Measurements from ENCODE around the gene EIF3F. TPM values are rescaled to one million over a fixed set of nuclear protein-coding genes. Genes with fewer than 3 reads are reported as not detected.

The EIF3F gene
- total RNA-seq, 1 experiment from 2014 or later = 463 TPM

DNA sequence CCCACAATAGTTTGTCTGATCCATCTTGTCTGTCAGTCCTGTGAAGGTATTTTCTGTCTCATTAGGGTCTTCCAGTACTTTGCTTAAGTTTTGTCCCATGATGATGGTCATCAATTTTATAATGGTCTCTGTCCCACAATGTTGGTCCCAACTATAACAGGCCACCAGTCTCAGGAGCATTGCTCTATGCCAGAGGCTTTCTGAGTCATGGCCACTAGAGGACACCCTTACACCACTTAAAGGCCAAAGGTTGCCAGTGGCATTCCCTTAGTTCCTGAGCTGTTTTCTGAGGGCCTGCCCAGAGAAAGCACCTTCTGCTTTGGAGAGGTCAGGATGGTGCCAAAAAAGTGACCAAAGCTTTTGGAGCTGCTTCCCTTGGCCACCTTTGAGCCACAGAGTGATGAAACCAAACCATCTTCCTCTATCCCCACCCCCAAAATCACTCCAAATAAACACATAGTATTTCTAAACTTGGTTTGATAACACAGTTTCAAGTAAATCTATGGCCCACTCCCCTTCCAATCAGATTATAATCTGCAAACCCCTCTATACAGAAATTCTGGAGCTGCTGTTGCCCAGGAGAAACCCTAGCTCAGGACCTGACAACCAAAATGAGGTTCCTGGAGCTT is 19.3 kb downstream of the EIF3F start:
- DNase-seq = peak; percentile 77
- no peak overlapping the region for H3K4me3 ChIP-seq (ENCODE audit: insufficient read depth, low read depth, low read length)
- H3K36me3 ChIP-seq (replicated peaks; ENCODE audit: control insufficient read depth, insufficient read depth, low read length) = no peaks in the 10 kb centered on the region
- H3K27me3 ChIP-seq (ENCODE audit: control insufficient read depth, insufficient read depth, low read length) = no peaks in the 10 kb centered on the region

DNA sequence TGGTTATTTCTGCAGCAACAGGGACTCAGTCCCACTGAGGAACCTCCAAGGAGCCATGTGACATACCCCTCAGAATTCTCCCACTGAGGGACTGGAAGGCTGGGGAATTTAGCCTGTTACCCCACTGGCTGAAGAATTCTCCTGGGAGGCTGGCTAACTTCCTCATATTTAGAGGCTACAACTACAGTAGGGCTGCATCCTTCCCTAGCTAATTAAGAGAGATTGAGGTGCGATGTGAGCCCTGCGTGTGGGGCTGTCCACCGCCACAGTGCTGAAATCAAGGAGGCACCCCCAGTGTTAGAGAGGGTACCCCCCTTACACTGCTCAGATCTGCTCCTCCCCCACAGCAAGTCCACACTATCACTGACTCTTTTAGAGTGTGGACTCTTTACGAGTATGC is 21.1 kb downstream of the EIF3F start:
- Histone ChIP-seq H3K27me3 (ENCODE audit: control insufficient read depth, insufficient read depth, low read length) (no peaks in the 10 kb centered on the region), H3K36me3 (replicated peaks; ENCODE audit: control insufficient read depth, insufficient read depth, low read length) (no peaks in the 10 kb centered on the region), H3K4me3 (ENCODE audit: insufficient read depth, low read depth, low read length) (no peak overlapping the region)
- DNase-seq = peak; percentile 47

DNA sequence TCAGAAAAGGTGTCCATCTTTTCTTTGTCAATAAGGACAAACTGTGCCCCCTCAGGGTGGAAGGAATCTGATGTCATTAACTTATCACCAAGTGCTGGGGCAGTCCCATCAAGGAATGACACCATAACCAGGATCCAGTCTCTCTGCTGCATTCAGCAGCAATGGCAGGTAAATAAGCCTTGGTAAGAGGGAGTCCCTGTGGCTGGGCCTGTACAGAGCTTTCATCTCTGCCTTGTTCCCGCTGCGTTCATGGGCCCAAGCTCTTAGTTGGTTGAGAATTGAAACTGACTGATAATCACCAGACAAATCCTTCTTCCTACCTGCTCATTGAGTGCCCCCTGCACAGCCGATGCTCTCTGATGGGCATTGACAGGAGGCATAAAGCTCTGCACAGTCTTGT is 22.7 kb downstream of the EIF3F start:
- Histone ChIP-seq H3K27me3 (ENCODE audit: control insufficient read depth, insufficient read depth, low read length) (no peaks in the 10 kb centered on the region), H3K4me3 (ENCODE audit: insufficient read depth, low read depth, low read length) (no peak overlapping the region), H3K36me3 (replicated peaks; ENCODE audit: control insufficient read depth, insufficient read depth, low read length) (no peaks in the 10 kb centered on the region)
- no peak for DNase-seq

DNA sequence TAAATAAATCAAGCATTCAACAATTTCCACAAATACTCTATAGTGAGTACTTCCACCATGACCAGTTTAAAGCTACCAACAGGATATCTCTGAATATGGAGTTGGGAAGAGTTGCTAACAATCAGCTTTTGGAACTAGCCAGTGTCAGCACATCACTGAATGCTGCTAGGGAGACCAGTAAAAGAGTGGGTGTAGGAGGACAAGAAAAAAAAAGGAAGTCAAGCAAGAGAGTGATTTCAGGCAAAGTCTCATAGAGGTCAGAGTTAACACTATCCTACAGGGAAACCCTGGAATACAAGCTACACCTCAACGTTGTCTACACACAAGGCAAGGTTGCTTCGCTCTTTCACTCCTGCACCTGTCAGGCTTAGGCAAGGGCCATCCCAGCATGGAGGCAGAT is 24.2 kb downstream of the EIF3F start:
- Histone ChIP-seq H3K4me3 (ENCODE audit: insufficient read depth, low read depth, low read length) (no peak overlapping the region), H3K27me3 (ENCODE audit: control insufficient read depth, insufficient read depth, low read length) (peaks cover 6% of the 10 kb centered on the region), H3K36me3 (replicated peaks; ENCODE audit: control insufficient read depth, insufficient read depth, low read length) (no peaks in the 10 kb centered on the region)
- no peak for DNase-seq

DNA sequence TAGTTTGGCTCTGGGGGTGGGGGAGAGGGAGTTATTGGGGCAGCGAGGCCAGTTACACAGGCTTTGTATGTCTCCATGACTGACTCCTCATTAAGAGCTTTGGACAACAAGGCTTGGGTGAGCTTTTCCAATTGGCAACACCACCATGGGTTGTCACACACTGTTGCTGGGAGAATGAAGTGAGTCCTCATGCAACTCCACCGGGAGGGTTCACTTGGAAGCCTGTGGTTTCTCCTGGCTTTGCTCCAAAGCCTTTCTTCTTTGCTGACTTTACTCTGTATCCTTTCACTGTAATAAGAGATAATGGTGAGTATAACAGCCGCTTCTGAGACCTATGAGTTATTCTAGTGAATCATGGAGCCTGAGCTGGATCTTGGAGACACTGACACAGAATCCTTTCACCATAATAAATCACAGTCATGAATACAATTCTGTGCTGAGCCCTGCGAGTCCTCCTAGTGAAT is 24.9 kb downstream of the EIF3F start:
- Histone ChIP-seq H3K4me3 (ENCODE audit: insufficient read depth, low read depth, low read length) (no peak overlapping the region), H3K36me3 (replicated peaks; ENCODE audit: control insufficient read depth, insufficient read depth, low read length) (no peaks in the 10 kb centered on the region), H3K27me3 (ENCODE audit: control insufficient read depth, insufficient read depth, low read length) (peaks cover 11% of the 10 kb centered on the region)
- DNase-seq = no peak

DNA sequence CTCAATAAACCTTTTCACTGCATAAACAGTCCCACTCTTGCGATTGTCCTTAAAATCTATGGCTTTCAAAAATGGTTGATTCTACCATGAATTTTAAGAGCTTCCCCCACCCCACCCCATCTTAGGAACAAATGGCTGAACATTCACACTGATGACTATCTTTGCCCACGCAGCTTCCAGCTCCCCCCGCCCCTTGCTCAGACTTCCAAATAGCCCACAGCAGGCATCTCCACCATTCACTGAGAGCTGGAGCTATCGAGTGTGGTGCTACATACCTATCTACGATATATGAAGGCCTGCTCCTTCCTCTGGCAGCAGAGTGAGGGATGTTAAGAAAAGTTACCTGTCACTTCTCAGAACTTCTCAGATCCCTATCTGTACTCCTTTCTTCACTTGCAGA is 26.7 kb downstream of the EIF3F start:
- DNase-seq = no peak
- Histone ChIP-seq H3K36me3 (replicated peaks; ENCODE audit: control insufficient read depth, insufficient read depth, low read length) (no peaks in the 10 kb centered on the region), H3K27me3 (ENCODE audit: control insufficient read depth, insufficient read depth, low read length) (peaks cover 29% of the 10 kb centered on the region), H3K4me3 (ENCODE audit: insufficient read depth, low read depth, low read length) (no peak overlapping the region)

DNA sequence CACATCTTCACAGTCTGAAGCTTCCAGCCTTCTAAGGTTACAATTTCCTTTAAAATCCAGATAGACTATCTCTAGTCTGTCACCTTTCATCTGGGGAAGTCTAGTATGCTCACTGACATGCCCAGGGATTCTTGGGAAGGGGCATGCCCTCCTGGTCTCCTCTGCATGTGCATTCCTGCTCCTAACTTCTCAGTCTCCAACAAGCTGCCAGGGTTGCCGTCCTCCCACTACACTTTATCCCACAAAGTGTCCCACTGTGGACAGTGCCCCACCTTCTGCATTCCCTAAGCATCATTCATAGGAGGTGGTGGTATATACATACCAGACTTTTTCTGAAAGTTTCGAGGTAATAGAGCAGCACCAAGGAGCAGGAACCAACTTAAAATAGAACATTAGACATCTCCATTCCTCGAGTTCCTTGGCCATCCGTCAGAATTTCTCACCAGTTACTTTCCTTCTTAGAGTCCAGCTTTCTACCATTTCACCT is 28.7 kb downstream of the EIF3F start:
- Histone ChIP-seq H3K4me3 (ENCODE audit: insufficient read depth, low read depth, low read length) (no peak overlapping the region), H3K36me3 (replicated peaks; ENCODE audit: control insufficient read depth, insufficient read depth, low read length) (no peaks in the 10 kb centered on the region), H3K27me3 (ENCODE audit: control insufficient read depth, insufficient read depth, low read length) (peaks cover 47% of the 10 kb centered on the region)
- DNase-seq = no peak

DNA sequence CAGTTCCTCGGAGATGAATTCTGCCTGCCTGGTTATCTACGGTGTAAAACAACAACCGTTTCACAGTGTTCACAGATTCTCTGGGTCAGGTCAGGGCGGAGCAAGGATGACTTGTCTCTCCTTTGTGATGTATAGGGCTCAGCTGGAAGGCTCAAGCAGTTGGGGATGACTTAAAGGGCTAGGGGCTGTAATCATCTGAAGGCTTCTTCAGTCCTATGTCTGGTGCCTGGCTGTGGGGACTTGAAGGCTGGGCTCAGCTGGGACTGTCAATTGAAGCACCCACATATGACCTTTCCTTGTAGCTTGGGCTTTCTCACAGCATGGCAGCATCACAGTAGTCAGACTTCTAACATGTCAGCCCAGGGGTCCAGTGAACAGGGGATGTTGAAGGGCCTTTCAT is 29.3 kb downstream of the EIF3F start:
- Histone ChIP-seq H3K36me3 (replicated peaks; ENCODE audit: control insufficient read depth, insufficient read depth, low read length) (no peaks in the 10 kb centered on the region), H3K4me3 (ENCODE audit: insufficient read depth, low read depth, low read length) (no peak overlapping the region), H3K27me3 (ENCODE audit: control insufficient read depth, insufficient read depth, low read length) (peaks cover 50% of the 10 kb centered on the region)
- peak; percentile 76 for DNase-seq

DNA sequence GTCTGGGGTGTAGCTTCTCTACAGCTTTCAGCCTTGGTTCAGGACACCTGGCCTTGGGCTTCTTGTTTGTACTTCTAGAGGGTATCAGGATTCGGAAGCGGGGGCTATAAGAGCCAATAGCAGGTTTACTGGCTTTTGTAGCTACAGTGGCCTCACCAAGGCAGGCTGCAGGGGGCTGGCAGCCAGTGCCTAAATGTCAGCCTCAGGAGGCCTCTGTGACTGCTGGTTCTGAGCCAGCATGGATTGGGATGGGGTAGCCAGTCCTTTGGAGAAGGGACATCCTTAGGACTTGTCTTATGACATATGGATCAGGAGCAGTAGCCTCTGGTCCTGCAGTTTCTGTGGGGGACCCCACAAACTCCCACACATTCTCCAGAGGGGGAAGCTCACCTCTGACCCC is 29.9 kb downstream of the EIF3F start:
- H3K27me3 ChIP-seq (ENCODE audit: control insufficient read depth, insufficient read depth, low read length) = peaks cover 50% of the 10 kb centered on the region
- H3K36me3 ChIP-seq (replicated peaks; ENCODE audit: control insufficient read depth, insufficient read depth, low read length) = no peaks in the 10 kb centered on the region
- H3K4me3 ChIP-seq (ENCODE audit: insufficient read depth, low read depth, low read length) = no peak overlapping the region
- no peak for DNase-seq

DNA sequence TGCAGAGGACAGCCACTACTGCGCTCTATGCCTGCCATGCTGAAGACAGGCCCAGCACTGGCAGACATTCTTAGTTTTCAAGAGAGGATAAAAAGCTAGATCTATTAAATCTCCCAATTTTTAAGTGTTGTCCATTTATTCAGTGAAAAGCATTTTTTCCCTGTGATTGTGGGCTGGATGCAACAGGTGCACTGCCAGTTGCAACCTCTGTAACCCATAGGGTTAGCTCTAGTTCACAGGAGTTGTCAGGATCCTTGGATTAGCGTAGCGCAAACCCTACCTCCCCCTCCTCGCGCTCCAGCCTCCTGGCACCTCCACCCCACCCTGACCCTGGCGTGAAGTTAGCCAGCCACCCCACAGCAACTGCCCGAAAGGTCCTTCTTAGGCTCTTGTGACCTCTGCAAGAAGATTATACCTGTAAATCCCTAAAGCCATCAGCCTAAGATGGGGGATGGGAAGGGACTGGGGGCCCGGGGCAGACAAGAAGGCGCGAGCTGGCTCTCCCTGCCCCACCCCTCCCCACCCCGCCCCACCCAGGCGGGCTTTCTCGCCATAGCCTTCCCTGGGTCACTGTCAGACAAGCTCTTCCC is 30.9 kb downstream of the EIF3F start:
- Histone ChIP-seq H3K4me3 (ENCODE audit: insufficient read depth, low read depth, low read length) (peak overlapping the region; percentile 52; the same call in 1 of the 2 replicates), H3K27me3 (ENCODE audit: control insufficient read depth, insufficient read depth, low read length) (peaks cover 50% of the 10 kb centered on the region), H3K36me3 (replicated peaks; ENCODE audit: control insufficient read depth, insufficient read depth, low read length) (no peaks in the 10 kb centered on the region)
- DNase-seq = peak; percentile 67

DNA sequence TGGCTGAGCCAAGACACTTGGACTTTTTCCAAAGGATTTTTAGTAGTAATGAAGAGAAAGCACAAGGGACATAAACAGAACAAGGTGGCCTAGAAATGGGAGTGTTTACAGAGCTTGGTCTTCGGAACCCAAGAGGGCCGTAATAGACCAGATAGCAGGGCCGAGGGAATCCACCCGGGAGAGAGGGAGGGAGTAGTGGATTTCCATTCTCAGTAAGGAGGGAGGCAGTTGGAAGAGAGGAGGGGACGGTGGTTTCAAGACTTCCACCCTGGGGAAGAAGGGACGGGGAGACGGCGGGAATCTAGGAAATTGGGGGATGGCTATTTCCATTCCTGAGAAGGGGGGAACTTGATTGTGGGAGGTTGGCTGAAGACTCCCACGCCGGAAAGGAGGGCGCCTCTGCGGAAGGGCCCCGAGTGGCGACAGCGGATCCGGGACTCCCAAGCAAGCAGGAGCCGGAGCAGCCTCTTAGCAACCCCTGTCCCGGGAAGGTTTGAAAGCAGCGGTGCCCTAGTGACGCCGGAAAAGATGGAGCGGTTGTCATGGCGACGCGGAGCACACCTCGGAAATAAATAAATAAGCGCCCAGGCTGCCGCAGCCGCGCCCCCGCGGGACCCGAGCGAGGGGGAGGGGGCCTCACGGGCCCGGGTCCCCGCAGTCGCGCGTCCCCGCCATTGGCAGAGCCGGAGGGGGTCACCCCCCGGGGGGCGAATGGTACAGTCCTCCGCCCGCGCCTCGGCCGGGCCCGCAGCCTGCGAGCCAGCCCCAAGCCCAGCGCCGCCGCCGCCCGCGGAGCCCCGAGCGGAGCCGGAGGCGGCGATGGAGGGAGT is 31.6 kb downstream of the EIF3F start:
- Histone ChIP-seq H3K4me3 (ENCODE audit: insufficient read depth, low read depth, low read length) (peak overlapping the region; percentile 52), H3K27me3 (ENCODE audit: control insufficient read depth, insufficient read depth, low read length) (peaks cover 50% of the 10 kb centered on the region), H3K36me3 (replicated peaks; ENCODE audit: control insufficient read depth, insufficient read depth, low read length) (no peaks in the 10 kb centered on the region)
- peak; percentile 93 for DNase-seq

DNA sequence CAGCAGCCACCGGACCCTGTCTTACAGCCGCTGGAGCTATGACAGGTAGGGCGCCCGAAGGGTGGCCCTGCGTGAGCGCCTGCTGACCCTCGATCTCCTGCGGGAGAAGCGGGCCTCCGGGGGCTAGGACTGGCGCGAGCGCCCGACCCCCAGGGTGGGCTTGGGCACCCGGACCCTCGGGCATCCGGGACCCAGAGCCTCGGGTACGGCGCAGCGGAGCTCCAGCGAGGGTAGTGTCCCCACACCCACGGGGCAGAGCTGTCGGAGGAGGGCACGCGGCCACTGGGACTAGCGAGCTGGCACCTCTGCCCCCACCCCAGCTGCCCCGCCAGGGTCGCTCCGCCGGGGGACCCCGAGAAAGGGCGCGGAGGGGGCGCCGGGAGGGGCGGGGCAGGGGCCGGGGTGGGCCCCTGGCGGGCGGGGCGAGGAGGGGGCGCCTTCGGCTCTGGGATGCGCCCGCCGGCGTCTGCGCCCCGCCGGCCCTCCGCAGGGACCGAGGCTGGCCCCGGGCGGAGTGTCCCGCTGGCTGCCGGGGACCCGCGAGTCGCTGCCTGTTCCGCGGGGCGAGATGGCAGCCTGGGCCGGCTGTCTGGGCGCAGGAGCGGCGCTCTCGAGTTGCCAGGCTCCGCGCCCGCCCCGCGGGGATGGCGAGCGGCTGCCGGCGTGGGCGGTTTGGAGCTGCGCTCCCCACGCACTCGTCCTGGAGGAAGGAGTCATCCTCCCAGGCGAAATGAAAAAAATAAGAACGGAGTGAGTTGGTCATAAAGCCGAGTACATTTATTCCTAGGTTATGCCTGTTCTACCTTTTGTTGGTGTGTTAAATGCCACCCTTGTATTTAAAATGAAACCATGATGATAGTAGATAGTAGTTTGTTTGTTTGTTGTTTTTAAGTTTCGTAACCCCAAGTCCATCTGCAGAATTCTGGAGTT is 32.4 kb downstream of the EIF3F start:
- no peaks in the 10 kb centered on the region for H3K36me3 ChIP-seq (replicated peaks; ENCODE audit: control insufficient read depth, insufficient read depth, low read length)
- H3K27me3 ChIP-seq (ENCODE audit: control insufficient read depth, insufficient read depth, low read length) = peaks cover 50% of the 10 kb centered on the region
- peak; percentile 86 for DNase-seq
- H3K4me3 ChIP-seq (ENCODE audit: insufficient read depth, low read depth, low read length) = peak overlapping the region; percentile 52

DNA sequence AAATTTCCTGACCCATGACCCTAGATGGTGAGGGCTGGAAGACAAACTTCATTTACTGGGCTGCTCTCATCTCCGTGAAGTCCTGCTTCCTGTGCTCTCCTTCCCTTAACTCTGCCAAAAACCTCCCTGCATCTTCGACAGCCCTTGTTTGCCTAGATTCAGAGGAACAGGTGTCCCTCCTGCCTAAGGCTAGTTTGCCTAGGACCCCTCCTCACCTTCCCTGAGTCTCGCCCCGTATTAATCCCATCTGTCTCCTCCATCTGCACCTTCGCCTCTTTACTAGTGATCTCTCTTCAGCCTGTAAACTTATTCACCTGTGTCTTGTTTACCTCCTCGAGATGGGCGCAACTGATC is 33.1 kb downstream of the EIF3F start:
- Histone ChIP-seq H3K36me3 (replicated peaks; ENCODE audit: control insufficient read depth, insufficient read depth, low read length) (no peaks in the 10 kb centered on the region), H3K4me3 (ENCODE audit: insufficient read depth, low read depth, low read length) (no peak overlapping the region), H3K27me3 (ENCODE audit: control insufficient read depth, insufficient read depth, low read length) (peaks cover 50% of the 10 kb centered on the region)
- DNase-seq = peak; percentile 46

DNA sequence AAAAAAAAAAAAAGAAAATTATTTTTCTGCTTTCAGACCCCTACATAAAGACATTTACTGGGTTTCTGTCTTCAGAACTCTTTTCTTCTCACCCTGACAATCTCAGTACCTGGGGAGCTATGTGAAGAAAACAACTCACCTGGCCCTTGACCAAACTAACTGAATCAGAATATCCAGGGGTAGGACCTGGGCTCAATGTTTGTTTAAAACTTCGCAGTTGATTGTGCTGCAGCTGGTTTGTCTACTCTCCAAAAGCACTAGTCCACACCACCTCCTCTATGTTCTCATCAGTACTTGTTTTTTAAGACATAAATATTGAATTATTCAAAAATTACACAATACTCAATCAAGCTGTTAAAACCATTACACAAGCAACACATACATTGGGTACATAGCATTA is 34.8 kb downstream of the EIF3F start:
- Histone ChIP-seq H3K27me3 (ENCODE audit: control insufficient read depth, insufficient read depth, low read length) (peaks cover 39% of the 10 kb centered on the region), H3K36me3 (replicated peaks; ENCODE audit: control insufficient read depth, insufficient read depth, low read length) (no peaks in the 10 kb centered on the region), H3K4me3 (ENCODE audit: insufficient read depth, low read depth, low read length) (no peak overlapping the region)
- no peak for DNase-seq
